SK-N-SH (cell line): ENCODE data around the gene FGF5.

Experiments
- CTCF ChIP-seq: fragments of 200-600 bp; sonication (generic); IDR thresholded peaks from 2 replicates; pipeline ENCODE4 v1.6.1; 2017; ENCODE audit warnings: antibody characterized with exemption, mild to moderate bottlenecking, moderate library complexity
- JUND ChIP-seq: IDR thresholded peaks from 2 replicates; pipeline ENCODE4 v1.4.0; 2012
- RAD21 ChIP-seq: IDR thresholded peaks from 2 replicates; pipeline ENCODE4 v1.6.1; 2012; ENCODE audit warnings: mild to moderate bottlenecking, low read length
- REST ChIP-seq: IDR thresholded peaks from 2 replicates; pipeline ENCODE4 v1.6.1; 2012; ENCODE audit warnings: mild to moderate bottlenecking, low read depth, low read length, moderate library complexity
- RXRA ChIP-seq: IDR thresholded peaks from 2 replicates; pipeline ENCODE4 v1.4.0; 2012; ENCODE audit warnings: low read depth, mild to moderate bottlenecking, borderline replicate concordance
- SIN3A ChIP-seq: IDR thresholded peaks from 2 replicates; pipeline ENCODE4 v1.6.1; 2012; ENCODE audit warnings: low read depth, mild to moderate bottlenecking, low read length, moderate library complexity, borderline replicate concordance
- TAF1 ChIP-seq: IDR thresholded peaks from 2 replicates; pipeline ENCODE4 v1.6.1; 2012; ENCODE audit warnings: low read depth, mild to moderate bottlenecking, low read length, moderate library complexity, borderline replicate concordance

- no peak for TF ChIP-seq RAD21
- no peak for TF ChIP-seq SIN3A
- TF ChIP-seq REST: no peak
- TF ChIP-seq CTCF: no peak
- no peak for TF ChIP-seq RXRA
- no peak for TF ChIP-seq JUND
- TF ChIP-seq TAF1: no peak
These were observed 13.5 kb upstream of the FGF5 start for GRCh38 chr4:80252953-80253352.
